Mucosa of stomach (tissue), 1 donor: ENCODE results near the gene CD164L2.
"Not testable (repeated sequence)": the region's sequence is repeated elsewhere in the genome, so short reads cannot be mapped to it uniquely, and the experiment has no call there.

Experiments used
- H3K27me3 ChIP-seq: one replicate; pipeline ENCODE4 v1.7.0; 2013; ENCODE audit warnings: mild to moderate bottlenecking, low read length; ENCODE audit not compliant: control insufficient read depth, insufficient read depth
- H3K36me3 ChIP-seq: one replicate; pipeline ENCODE4 v1.7.0; 2013; ENCODE audit warnings: low read length; ENCODE audit not compliant: control insufficient read depth, insufficient read depth
- H3K4me1 ChIP-seq: one replicate; pipeline ENCODE4 v1.7.0; 2013; ENCODE audit warnings: mild to moderate bottlenecking, low read length; ENCODE audit not compliant: control insufficient read depth, insufficient read depth
- H3K4me3 ChIP-seq: one replicate; pipeline ENCODE4 v1.7.0; 2013; ENCODE audit warnings: low read length
- H3K9ac ChIP-seq: one replicate; pipeline ENCODE4 v1.7.0; 2013; ENCODE audit warnings: mild to moderate bottlenecking, low read length, moderate library complexity
- H3K9me3 ChIP-seq: one replicate; pipeline ENCODE4 v1.7.0; 2013; ENCODE audit warnings: mild to moderate bottlenecking, low read length, moderate library complexity; ENCODE audit not compliant: control insufficient read depth
- donor health status: Pancreatic carcinoma.

Gene CD164L2

GRCh38 chr1:27383039-27383605 lies at the start of gene CD164L2:
Gene CD164L2, minus strand, starts transcription at chr1:27383333. Its CDS starts 94 bp downstream, at chr1:27383239.
- Histone ChIP-seq H3K4me1 (peaks cover 20% of the 10 kb centered on the region), H3K9ac (no peak within 1 kb of the TSS), H3K4me3 (no peak within 1 kb of the TSS), H3K27me3 (peaks cover 14% of the 10 kb centered on the region), H3K36me3 (no peaks in the 10 kb centered on the region), H3K9me3 (no peaks in the 10 kb centered on the region)

GRCh38 chr1:27432725-27433124 lies 49.6 kb upstream of the CD164L2 start:
- H3K4me3 ChIP-seq, result not testable (repeated sequence)
- peaks cover 81% of the 10 kb centered on the region for H3K4me1 ChIP-seq

DNA sequence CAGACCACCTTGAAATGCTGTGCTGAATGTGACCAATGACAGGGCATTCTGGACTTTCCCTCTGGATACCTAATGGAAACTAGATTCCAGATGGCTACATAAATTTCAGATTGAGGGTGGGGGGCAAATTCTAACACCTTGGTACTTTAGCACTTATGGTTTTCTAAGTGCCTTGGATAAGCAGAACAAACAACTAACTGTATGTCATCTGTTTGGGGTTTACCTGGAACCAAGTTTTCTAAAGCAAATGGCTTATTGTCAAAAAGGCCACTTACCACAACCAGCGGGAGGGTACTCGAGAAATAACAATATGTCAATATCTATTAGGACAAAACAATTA lies 48.4 kb upstream of the CD164L2 start:
- Histone ChIP-seq H3K4me3 (no peak overlapping the region), H3K9ac (no peak overlapping the region), H3K4me1 (peaks cover 81% of the 10 kb centered on the region), H3K27me3 (no peaks in the 10 kb centered on the region), H3K9me3 (no peaks in the 10 kb centered on the region), H3K36me3 (no peaks in the 10 kb centered on the region)

More at GRCh38 chr1:27432725-27433124, 49.6 kb upstream of the CD164L2 start:
- not testable (repeated sequence) for H3K9me3 ChIP-seq, H3K27me3 ChIP-seq, H3K36me3 ChIP-seq, H3K9ac ChIP-seq

GRCh38 chr1:27430903-27431600 lies 47.9 kb upstream of the CD164L2 start:
- H3K4me3 ChIP-seq, result no peak overlapping the region
- no peak overlapping the region for H3K9ac ChIP-seq
- no peaks in the 10 kb centered on the region for H3K27me3 ChIP-seq
- H3K36me3 ChIP-seq, result no peaks in the 10 kb centered on the region
- H3K4me1 ChIP-seq, result peaks cover 81% of the 10 kb centered on the region
- H3K9me3 ChIP-seq, result no peaks in the 10 kb centered on the region

DNA sequence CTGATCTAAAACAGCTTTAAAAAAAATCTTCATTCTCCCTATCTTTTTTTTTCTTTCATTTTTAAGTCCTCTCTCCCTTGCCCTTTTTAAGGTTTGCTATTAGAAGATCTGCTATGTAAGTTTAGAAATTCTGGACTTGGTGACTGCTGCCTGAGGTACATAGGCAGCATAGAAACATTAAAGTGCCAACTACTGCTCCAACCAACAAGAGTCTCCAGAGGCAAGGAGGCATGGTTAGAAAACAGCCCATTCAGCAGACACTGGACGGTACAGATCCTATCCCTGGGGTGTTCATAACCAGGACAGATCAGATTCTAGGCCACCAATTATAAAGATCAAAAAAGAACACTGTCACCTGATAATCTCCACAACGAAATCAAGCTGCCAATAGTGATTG lies 45.9 kb upstream of the CD164L2 start:
- Histone ChIP-seq H3K9ac (no peak overlapping the region), H3K4me1 (peaks cover 69% of the 10 kb centered on the region), H3K4me3 (no peak overlapping the region), H3K9me3 (no peaks in the 10 kb centered on the region), H3K36me3 (no peaks in the 10 kb centered on the region), H3K27me3 (no peaks in the 10 kb centered on the region)

- H3K9ac ChIP-seq, result peak overlapping the region; percentile 31
- no peaks in the 10 kb centered on the region for H3K27me3 ChIP-seq
- H3K36me3 ChIP-seq, result no peaks in the 10 kb centered on the region
- H3K9me3 ChIP-seq, result no peaks in the 10 kb centered on the region
- H3K4me1 ChIP-seq, result peaks cover 64% of the 10 kb centered on the region
- no peak overlapping the region for H3K4me3 ChIP-seq
These were observed 45.3 kb upstream of the CD164L2 start for GRCh38 chr1:27428316-27429028.

DNA sequence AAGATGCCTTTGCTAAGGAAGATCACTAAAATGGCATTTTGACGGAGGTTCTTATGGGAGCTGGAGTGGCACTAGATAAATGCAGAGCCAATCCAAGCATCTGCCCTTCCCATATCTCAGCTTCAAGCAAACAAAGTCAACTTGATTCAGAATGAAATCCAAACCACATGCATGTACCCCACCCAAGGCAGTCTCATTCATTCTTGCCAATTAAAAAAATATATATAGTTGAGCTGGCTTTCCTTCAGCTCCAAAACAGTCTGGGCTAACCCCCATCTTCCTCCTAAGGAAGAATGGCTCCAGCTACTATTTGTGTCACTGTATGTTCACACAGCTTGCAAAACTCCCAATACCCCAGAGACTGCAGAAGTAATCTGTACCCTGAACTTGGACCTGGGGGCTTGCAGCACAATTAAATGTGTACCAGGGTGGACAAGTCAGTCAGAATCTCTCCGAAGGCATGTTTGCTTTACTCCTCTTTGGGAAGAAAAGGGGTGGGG lies 44.7 kb upstream of the CD164L2 start:
- Histone ChIP-seq H3K4me3 (no peak overlapping the region), H3K9ac (peak overlapping the region; percentile 31), H3K9me3 (no peaks in the 10 kb centered on the region), H3K27me3 (no peaks in the 10 kb centered on the region), H3K36me3 (no peaks in the 10 kb centered on the region), H3K4me1 (peaks cover 59% of the 10 kb centered on the region)

DNA sequence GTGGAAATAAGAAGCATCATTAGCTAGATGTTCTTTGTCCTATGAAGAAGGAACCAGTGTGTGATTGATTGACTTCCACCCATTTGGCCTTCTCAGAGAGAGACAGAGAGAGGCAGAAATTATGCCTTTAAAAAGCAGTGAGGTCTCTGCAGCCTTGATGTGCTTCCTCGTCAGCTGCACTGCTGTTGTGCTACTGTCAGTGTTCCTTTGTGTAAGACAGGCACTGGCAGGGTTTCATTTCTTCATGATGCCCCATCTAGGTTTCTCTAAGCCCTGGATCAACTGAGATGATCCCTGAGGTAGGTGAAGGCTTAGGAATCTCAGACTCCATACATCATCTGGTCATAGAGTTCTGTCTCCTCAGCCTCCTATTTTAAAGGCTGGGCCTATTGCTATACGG lies 44.2 kb upstream of the CD164L2 start:
- no peak overlapping the region for H3K4me3 ChIP-seq

DNA sequence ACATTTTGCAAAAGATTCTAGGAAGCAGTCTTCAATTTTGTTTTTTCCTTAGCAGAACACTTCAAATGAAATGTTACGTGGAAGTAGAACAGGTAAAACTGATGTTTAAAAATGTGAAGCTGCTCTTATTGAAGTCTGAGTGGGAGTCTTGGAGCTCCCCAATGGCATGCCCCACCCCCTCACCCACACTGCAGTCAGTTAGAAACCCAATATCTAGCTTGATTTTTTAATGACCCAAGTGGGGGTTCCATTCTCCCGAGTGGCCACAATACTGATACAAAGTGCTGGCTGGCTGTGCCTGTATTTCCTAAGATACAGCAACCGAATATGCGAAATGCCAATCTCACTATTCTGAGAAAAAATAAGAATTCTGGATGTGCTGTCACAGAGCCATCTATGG lies 40.6 kb upstream of the CD164L2 start:
- H3K36me3 ChIP-seq, result no peaks in the 10 kb centered on the region
- no peaks in the 10 kb centered on the region for H3K9me3 ChIP-seq
- peaks cover 43% of the 10 kb centered on the region for H3K4me1 ChIP-seq
- no peak overlapping the region for H3K9ac ChIP-seq
- no peaks in the 10 kb centered on the region for H3K27me3 ChIP-seq
- no peak overlapping the region for H3K4me3 ChIP-seq

More for the DNA sequence above, 44.2 kb upstream of the CD164L2 start:
- no peaks in the 10 kb centered on the region for H3K9me3 ChIP-seq
- peaks cover 59% of the 10 kb centered on the region for H3K4me1 ChIP-seq
- no peaks in the 10 kb centered on the region for H3K36me3 ChIP-seq
- no peak overlapping the region for H3K9ac ChIP-seq
- no peaks in the 10 kb centered on the region for H3K27me3 ChIP-seq

DNA sequence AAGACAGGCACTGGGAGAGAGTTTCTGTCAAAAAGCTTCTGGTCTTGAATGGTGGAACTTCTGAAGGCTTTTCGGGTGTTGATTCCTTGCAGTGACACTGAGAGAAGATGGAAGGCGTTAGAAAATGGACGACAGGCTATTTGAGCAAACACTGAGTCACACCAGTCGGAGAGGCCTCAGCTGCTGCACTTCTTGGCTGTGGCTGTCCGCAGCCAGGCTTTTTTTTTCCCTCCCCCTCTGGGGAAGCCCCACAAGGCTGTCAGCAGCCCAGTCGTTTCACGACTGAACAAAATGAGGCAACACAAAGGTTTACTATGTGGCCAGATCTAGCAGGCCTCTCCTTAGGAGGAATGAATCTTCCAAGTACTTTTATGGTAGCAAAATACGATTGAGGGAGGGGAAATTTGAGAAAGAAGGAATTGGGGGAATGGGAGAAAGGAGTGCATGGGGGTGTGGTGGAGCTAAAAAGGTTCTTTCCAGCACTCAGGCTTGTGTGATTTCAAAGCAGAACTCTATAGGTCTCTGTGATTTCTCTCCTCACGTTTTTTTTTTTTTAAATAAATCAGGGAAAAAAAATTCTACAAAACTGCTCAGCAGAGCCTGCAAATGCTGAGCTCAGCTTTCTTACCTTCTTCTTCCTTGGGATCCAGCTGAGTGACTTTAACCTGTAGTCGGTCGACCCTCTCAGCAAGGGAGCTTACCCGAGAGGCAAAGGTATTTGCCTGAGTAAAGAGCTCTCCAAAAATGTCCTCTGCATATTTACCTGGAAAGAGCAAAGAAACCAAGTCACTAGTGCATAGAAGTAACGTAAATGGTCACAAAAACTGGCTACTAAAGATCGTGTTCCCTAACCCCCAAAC lies 35.4 kb upstream of the CD164L2 start:
- Histone ChIP-seq H3K9me3 (no peaks in the 10 kb centered on the region), H3K36me3 (peaks cover 15% of the 10 kb centered on the region), H3K27me3 (no peaks in the 10 kb centered on the region), H3K4me3 (no peak overlapping the region), H3K4me1 (peaks cover 36% of the 10 kb centered on the region), H3K9ac (peak overlapping the region; percentile 36)

DNA sequence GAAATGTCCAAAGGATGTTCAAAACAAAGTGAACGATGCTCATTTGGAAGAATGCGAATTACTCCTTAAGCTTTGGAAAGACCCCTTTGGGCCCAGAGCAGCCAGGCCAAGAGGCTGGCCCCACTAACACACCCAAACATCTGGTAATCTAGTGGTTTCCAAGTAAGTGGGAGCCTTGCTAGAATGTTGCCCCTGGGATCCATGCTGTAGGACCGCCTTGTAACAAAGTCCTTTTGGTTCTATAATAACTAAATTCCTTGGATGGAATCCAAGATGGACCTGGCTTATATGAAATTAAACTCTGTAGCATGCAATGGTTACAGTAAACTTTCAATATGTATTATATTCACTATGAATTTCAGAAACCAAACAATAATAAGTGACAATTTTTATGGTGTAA lies 34.6 kb upstream of the CD164L2 start:
- no peaks in the 10 kb centered on the region for H3K9me3 ChIP-seq
- peaks cover 36% of the 10 kb centered on the region for H3K4me1 ChIP-seq
- H3K27me3 ChIP-seq, result no peaks in the 10 kb centered on the region
- H3K4me3 ChIP-seq, result no peak overlapping the region
- no peak overlapping the region for H3K9ac ChIP-seq
- H3K36me3 ChIP-seq, result peaks cover 15% of the 10 kb centered on the region
